Amniotic stem cell (primary cell): ENCODE data around the gene CCDC91.
"Not testable (repeated sequence)": the region's sequence is repeated elsewhere in the genome, so short reads cannot be mapped to it uniquely, and the experiment has no call there.

Experiments
- DNase-seq: peaks from one replicate; lab custom pipeline; 2025; lab: John Stamatoyannopoulos, UW

CCDC91 gene

DNA sequence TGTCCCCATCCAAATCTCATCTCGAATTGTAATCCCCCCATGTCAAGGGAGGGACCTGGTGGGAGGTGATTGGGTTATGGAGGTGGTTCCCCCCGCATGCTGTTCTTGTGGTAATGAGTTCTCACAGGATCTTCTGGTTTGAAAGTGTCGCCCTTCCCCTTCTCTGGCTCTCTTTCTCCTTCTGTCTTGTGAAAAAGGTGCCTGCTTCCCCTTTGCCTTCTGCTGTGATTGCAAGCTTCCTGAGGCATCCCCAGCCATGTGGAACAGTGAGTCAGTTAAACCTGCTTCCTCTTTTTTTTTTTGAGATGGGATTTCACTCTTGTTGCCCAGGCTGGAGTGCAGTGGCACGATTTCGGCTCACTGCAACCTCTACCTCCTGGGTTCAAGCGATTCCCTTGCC is 104.0 kb downstream of the CCDC91 start:
- DNase-seq: no peak

DNA sequence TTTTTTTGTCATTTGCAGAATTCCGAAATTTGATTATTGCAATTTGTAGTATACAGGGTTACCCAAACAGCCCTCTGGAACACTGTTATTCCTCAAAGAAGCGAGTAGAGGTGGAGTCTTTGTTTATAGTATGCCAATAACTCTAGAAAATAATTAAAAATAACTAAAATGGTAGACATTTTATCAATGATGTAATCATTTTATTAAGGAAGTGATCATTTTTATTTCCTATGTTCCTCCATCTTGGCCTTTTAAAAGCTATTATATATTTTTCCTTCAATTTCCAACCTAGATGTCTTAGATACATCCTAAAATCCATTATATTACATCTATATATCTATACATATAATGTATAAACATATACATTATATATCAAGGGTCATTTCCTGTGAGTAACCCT is 106.0 kb downstream of the CCDC91 start:
- DNase-seq: no peak

DNA sequence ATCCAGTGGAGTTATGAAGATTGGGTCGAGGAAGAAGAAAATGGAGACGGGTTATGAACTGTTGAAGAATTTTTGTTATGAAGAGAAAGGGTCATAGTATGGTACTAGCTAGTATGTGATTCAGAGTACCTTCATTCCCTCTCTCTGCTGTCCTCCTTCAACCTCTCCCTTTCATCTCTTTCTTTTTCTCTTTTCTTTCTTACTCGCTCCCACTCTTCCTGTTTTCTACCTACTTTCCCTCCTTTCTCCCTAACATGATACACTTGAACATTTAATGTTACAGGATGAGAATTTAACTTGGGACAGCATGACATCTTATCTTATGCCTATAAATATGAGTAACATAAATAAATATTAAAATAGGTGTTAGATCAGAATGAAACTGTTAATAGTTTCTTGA is 112.9 kb downstream of the CCDC91 start:
- DNase-seq: no peak

DNA sequence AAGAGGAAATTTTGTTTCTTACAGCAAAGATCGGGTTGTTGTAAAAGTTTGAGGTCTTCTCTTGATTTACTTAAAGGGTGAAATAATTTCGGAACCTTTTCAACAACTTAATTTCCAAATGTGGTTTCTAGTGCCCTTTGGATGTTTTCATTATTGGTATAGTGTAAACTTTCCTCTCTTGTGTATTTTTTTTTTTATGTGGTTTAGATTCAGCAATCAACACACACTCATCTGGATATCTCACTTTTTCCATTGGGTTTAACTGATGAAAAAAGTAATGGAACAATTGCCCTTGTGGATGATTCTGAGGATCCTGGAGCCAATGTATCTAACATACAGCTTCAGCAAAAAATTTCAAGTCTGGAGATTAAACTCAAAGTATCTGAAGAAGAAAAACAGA is 116.3 kb downstream of the CCDC91 start:
- no peak for DNase-seq

DNA sequence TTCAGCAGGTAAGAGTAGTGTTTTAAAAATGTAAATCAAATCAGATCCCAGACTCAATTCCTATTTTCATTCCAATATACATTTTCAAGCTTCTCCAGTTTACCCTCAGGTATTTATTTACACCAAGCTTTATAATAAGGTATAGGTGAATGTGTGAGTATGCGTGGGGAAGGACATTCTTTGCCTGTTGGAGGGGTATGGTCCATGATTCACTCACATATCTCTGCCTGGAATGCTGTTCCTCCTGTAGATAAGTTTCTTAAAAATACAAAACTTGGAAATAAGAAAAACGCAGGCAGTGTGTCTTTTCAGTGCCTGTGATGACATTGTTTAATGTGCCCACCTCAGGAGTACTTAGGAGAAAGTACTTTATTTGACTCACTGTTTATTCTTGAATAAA is 118.6 kb downstream of the CCDC91 start:
- no peak for DNase-seq

DNA sequence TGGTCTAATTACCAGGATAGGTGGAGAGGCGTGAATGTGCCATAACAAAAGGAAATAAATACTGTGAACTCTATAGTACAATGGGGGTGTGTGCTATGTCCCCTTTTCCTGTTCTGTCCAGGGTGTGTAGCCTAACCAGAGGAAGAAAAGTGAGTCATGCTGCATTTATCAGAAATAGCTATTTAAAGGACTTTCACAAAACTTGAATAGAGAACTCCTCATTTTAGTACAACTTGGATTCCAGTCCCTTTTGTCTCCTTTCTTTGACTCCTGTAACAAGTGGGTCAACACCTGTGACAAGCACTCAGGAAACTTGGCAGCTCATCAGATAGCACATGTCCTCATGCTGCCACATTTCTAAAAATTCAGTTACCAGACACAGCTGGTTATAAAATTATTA is 123.4 kb downstream of the CCDC91 start:
- no peak for DNase-seq

DNA sequence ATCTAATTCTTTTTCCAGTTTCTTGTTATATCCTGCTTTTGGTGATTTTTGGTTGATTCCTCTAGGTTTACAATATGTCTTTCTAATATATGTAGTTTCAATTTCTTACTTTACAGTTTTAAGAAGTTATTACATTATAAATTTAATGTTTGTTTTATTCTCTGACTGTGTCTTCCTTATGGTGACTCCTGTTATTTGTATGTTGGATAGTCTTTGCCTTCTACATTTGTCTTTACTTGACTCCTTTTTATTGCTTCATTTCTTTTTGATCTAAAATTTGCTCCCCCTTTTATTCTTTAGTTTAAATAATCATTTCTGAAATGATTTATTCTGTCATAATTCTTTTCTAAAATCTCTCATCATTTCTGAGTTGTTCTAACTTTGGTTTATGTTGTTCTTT is 125.8 kb downstream of the CCDC91 start:
- DNase-seq: no peak

DNA sequence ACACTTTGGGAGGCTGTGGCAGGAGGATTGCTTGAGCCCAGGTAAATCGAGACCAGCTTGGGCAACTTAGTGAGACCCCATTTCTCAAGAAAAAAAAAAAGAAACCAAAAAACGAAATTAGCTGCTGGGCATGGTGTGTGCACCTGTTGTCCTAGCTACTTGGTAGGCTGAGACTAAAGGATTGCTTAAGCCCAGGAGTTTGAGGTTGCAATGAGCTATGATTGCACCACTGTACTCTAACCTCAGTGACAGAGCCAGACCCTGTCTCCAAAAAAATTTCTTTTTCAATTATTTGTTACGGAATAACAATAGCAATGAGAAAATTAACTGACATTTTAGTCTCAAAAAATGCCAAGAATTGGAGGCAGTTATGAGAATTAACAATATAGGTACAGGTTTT is 128.0 kb downstream of the CCDC91 start:
- no peak for DNase-seq

DNA sequence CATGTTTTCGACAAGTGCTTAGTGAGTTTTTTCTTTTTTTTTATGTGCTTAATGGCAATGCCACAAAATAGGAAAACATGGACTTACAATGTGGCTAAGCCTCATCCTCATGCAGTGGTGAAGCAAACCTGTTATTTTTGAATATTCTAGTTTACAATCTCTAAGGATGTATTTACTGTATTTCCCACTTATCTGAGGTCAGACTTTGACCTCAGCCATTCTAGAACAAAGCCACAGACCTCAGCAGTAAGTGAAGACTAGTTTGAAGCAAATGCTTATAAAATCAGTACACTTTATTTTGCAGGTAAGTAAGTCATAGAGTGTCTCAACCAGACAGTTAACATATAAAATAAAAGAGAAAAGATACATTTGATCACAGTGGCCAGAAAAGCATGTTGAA is 130.1 kb downstream of the CCDC91 start:
- DNase-seq: no peak

DNA sequence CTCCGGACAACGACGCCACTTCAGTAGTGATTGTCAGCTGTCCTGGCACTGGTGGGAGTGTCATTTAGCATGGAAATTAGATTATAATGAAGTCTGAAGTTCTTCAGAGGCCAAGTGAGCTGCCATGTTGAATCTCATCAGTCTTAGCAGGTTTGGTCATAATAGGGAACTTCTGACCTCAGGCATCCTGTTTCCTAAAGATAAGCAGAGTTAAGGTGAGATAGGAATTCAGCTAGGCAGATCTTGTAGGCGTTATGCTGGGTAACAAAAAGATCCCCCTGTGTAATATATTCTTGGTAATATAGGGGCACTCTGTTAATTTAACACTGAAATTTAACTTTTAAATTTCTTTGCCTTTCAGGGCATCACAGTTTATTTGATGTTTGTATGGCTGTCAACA is 137.5 kb downstream of the CCDC91 start:
- no peak for DNase-seq

DNA sequence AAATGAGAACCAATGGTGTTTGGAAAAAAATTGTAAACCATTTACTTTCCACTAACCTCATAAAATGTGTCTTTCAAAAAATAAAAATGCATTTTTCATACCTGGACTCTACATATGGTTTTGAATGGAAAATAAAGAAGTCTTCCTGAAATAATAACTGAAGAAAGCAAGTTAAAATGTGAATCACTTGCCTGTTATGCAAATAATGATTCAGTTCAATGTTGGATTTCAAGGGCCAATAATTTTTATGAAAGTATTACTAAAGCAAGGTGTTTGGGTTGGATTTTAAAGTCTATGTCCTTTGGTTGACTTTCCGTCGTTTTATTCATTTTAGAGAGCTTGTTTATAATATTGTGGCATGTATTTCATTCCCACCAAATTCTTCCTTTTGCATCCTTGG is 138.7 kb downstream of the CCDC91 start:
- DNase-seq: no peak

DNA sequence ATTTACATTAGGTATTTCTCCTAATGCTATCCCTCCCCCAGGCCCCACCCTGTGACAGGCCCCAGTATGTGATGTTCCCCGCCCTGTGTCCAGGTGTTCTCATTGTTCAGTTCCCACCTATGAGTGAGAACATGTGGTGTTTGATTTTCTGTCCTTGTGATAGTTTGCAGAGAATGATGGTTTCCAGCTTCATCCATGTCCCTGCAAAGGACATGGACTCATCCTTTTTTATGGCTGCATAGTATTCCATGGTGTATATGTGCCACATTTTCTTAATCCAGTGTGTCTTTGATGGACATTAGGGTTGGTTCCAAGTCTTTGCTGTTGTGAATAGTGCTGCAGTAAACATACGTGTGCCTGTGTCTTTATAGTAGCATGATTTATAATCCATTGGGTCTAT is 139.5 kb downstream of the CCDC91 start:
- DNase-seq: not testable (repeated sequence)

DNA sequence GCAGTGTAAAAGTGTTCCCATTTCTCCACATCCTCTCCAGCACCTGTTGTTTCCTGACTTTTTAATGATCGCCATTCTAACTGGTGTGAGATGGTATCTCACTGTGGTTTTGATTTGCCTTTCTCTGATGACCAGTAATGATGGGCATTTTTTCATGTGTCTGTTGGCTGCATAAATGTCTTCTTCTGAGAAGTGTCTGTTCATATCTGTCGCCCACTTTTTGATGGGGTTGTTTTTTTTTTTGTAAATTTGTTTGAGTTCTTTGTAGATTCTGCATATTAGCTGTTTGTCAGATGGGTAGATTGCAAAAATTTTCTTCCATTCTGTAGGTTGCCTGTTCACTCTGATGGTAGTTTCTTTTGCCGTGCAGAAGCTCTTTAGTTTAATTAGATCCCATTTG is 140.0 kb downstream of the CCDC91 start:
- DNase-seq: not testable (repeated sequence)

DNA sequence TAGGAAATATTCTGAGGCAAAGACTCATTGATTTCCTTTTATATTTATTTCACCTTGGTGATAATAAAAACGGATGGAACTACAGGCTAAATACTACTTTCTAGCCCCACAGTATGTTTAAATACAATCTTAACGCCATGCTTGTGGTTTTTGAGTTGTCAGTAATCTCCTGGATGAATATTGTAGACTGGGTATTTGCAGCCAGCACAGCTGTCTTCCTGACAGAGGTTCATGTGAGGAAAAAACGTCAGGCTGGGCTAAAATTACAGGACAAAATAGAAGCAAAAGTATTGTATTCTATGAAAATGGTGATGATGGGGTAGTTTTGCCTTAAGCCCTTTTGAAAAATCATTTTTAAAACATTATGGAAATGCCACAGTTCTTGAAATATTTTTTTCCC is 140.9 kb downstream of the CCDC91 start:
- no peak for DNase-seq

DNA sequence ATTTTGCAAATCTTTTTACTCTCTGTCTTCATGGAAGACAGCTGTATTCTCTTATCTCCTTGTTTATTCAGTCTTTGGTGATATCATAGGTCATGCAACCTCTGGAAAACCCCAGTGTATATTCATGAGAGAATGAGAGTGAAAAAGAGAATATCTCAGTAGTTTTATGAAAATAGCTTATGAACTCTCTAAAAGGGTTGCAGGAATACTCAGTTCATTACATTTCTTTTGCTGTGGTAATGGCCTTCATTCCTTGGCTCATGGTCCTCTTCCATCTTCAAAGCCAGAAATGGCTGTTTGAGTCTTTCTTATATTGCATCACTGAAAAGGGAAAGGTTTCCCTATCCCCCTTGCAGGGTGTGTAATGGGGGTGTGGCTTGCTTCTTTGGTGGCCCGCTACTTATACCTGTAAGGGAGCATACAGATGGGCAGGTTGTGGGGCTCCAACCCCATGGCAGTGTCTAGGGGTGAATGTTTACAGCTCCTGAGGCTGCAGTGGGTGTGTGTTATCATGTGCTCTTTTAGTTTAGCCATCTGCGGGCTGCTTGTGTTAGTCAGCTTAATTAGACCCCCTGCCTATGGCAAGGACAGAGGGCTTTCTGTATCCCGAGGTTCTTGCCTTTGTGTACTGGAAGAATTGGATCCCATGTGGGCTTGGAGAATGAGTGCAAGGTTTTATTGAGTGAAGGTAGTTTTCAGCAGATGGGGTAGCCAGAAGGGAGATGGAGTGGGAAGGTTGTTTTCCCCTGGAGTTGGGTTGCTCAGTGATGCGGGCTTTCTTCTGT is 150.2 kb downstream of the CCDC91 start:
- DNase-seq: no peak

DNA sequence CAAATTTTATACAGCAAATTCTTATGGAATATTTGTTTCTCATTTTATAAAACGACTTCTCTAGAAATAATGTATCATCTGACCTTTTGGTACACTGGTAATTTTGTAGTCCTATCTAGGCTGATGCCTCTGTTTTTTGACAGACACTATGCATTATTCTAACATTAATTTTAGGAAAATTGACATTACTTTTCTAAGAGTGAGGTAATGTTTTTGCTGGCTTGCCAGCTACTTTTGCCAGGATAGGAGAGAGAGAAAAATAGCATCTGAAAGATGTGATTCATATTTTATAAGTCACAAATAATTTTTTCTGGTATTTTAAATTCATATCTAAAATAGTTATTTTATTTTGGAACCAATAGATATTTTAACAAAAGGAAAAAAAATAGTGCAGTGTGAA is 153.5 kb downstream of the CCDC91 start:
- DNase-seq: no peak

DNA sequence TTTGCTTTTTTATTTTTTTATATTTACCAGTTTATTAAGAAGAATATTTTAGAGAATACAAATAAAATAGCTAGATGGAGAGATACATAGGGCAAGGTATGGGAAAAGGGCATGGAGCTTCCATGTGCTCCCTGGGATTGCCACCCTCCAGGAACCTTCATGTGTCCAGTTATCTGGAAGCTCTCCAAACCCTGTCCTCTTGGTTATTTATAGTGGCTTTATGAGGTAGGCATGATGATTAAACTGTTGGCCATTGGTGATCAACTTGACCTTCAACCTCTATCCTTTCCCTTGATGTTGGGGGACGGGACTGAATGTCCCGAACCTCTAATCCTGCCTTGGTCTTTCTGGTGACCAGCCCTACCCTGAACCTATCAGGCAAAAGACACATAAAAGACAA is 156.3 kb downstream of the CCDC91 start:
- no peak for DNase-seq

DNA sequence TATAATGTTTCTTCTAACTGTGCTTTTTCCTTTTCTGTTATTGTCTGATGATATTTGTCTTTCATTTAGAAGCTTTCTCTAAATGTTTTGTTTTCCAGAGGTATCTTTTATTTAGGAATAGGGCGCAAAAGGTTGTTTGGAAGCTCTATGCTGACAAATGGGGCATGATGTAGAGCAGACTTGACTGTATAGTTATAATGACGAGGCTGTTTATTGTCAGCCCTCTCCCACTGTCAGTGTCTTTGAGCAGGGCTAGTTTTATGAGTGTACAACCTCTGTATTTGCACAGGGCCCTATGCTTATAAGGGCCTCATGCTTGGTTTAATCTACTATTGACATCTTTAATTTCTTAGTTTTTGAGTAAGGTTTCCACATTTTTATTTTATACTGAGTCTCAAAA is 158.9 kb downstream of the CCDC91 start:
- no peak for DNase-seq

DNA sequence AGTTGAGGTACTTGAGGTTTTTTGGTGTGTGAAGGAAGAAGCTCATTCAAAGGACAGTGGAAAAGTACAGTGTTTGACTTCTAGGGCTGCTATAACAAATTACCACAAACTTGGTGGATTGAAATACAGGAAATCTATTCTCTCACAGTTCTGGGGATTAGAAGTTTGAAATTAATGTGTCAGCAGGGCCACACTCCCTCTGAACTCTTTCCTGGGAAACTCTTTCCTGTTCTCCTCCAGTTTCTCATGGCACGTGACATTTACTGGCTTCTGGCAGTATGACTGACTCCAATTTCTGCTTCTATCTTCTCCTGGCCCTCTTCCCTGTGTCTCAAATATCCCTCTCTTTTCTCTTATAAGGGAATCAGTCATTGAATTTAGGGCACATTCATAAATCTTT is 160.2 kb downstream of the CCDC91 start:
- DNase-seq: no peak

DNA sequence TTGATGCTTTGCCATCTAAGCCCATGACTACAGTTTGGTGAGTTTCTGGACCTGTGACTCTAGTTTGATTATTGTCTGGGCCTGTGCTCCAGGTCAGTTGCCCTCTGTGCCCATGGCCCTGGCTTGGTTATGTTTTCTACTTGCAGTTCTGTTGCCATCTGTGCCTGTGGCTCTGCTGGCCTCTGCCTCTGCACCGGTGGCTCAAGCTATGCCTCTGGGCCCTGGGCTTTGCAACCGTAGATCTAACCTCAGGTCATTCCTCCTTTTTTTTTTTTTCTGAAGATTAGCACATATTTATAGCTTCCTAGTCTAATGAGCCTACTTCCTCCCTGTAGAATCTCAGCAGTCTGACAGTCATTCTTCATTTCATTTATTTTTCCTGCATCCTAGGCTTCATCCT is 161.2 kb downstream of the CCDC91 start:
- no peak for DNase-seq

DNA sequence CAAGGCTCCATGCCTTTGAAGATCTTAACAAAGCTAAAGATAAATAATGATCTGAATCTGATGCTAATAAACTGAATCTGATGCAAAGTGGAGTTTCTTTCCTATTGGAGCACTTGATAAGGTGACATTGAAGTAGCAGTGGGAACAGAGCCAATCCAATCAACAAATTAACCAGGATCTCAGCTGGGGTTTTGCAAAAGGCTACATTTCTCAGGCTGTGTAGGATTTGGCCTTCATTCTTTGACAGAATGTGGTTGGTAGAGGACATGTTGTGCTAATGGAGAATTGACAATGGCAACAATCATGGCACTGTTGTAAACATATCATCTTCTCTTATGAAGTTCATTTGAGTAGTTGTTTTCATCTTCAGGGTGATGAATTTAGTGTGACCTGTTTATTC is 164.9 kb downstream of the CCDC91 start:
- DNase-seq: no peak

DNA sequence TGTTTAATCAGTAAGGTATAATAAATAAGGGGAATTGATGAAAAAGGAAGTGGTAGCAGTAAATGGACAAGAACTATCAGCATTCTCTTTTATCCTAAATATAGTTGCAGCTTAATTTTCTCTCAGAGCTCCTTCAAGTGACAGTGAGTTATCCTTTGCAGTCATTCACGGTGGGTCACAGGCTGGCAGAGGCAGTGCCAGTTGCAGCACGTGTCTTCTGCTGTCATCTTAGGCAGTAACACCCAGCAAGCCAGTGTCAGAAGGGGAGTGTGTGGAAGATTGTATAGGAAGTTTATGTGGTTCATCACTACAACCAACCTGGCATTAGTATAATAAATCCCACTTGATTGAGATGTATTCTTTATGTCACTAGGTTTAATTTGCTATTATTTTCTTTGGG is 170.0 kb downstream of the CCDC91 start:
- DNase-seq: no peak

DNA sequence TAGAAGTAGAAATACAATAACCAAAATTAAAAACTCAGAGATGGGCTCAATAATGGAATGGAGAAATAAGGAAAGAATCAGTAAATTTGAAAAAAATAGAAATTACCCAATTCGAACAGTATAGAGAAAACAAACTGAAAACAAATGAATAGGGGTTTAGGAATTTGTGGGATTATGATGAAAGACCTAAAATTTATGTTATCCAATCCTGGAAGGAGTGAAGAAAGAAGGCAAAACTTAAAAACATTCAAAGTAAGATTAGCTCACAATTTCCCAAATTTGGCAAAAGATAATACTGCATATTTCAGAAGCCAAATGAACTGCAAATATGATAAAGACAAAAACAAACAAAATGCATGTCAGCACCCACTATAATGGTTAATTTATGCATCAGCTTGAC is 177.1 kb downstream of the CCDC91 start:
- no peak for DNase-seq

DNA sequence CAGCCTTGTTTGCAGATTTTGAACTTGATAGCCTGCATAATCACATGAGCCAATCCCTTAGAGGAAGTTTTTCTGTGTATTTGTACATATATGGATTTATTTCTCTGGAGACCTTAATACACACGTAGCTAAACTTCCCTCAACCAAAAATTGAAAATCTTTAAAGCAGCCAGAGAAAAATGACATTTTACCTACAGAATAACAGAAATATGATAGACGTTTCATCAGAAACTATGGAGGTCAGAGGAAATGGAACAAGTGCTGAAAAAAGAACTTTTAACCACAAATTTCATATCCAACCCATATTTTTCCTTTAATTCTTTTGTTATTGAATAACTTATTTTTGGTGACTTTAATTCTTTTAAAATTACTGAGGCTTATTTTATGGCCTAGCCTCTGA is 177.7 kb downstream of the CCDC91 start:
- DNase-seq: no peak

DNA sequence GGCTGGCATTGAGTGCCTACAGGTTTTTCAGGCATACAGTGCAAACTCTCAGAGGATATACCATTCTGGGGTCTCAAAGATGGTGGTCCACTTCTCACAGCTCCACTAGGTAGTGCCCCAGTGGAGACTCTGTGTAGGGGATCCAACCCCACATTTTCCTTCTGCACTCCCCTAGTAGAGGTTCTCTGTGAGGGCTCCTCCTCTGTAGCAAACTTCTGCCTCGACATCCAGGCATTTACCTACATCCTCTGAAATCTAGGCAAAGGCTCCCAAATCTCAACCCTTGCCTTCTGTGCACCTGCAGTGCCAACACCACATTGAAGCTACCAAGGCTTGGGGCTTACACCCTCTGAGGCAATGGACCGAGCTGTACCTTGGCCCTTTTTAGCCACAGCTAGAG is 179.2 kb downstream of the CCDC91 start:
- DNase-seq: no peak
